Activated CD8-positive, alpha-beta memory T cell treated with anti-CD3 and anti-CD28 coated beads for 1 hour (primary cell): ENCODE results near the gene NSMCE4A.
"Not testable (repeated sequence)": the region's sequence is repeated elsewhere in the genome, so short reads cannot be mapped to it uniquely, and the experiment has no call there.

Experiments used
- DNase-seq, 2 donors: peaks; one replicate each; pipeline ENCODE4 v3.0.0-alpha.2; 2020; ENCODE audit warnings: low read depth in 1 of 2; ENCODE audit errors: extremely low read depth in 1 of 2

The NSMCE4A gene

DNA sequence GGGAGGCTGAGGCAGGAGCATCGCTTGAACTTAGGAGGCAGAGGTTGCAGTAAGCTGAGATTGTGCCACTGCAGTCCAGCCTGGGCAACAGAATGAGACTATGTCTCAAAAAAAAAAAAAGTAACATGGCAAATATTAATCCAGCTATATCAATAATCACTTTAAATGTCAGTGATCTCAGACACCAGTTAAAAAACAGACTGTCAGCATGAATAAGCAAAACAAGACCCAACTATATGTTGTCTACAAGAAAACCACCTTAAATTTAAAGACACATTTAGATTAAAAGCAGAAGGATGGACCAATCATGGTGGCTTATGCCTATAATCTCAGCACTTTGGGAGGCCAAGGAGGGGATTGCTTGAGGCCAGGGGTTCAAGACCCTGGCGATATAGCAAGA, 38.7 kb downstream of the NSMCE4A start:
- DNase-seq, result no peak

GRCh38 chr10:121935702-121936101, 39.3 kb downstream of the NSMCE4A start:
- no peak for DNase-seq

DNA sequence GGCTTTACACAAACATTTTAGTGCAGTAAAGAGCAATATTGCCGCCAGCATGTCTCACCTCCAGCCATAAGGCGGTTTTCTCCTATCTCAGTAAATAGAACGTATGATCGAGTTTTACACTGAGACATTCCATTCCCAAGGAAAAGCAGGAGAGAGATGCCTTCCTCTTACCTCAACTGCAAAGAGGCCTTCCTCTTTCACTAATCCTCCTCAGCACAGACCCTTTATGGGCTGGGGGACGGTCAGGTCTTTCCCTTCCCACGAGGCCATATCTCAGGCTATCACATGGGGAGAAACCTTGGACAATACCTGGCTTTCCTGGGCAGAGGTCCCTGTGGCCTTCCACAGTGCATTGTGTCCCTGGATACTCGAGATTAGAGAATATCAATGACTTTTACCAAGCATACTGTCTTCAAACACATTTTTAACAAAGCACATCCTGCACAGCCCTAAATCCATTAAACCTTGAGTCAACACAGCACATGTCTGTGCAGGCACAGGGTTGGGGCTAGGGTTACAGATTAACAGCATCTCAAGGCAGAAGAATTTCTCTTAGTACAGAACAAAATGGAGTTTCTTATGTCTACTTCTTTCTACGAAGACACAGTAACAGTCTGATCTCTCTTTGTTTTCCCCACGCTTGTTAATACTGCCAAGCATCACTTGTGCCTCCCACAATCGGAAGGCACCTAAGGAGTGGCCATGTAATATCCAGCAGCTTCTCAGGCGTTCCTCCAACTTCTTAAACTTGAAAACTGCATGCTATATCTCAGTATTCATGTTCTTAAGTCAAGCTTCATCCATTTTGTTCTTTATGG, 44.5 kb downstream of the NSMCE4A start:
- not testable (repeated sequence) for DNase-seq

- not testable (repeated sequence) for DNase-seq
These were observed 45.3 kb downstream of the NSMCE4A start for GRCh38 chr10:121929585-121930267.

DNA sequence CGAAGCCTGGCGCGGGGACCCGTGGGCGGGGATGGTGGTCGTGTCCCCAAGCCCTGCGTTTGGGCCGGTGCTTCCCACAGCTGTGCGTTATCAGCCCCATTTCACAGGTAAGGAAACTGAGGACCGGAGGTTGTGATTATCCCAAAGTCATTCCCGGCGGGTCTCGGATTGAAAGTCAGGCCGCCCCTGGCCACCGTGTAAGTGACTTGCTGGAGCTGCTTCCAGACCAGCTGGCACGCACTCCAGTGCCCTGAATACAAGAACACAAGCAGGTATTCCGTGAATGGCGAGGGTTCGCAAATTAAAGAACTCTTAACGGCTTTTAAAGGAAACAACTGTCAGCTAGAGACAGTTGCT, 46.5 kb downstream of the NSMCE4A start:
- DNase-seq, result no peak

GRCh38 chr10:121927841-121928527, 47.0 kb downstream of the NSMCE4A start, which contains the start of gene ATE1:
Gene ATE1, minus strand, starts transcription at chr10:121928031. Its CDS starts 82 bp downstream, at chr10:121927949.
- peak; percentile 50 to 71 for DNase-seq

- DNase-seq, result peak in 1 of 2 donors; percentile 4
These were observed 47.6 kb downstream of the NSMCE4A start for GRCh38 chr10:121927318-121927840.

DNA sequence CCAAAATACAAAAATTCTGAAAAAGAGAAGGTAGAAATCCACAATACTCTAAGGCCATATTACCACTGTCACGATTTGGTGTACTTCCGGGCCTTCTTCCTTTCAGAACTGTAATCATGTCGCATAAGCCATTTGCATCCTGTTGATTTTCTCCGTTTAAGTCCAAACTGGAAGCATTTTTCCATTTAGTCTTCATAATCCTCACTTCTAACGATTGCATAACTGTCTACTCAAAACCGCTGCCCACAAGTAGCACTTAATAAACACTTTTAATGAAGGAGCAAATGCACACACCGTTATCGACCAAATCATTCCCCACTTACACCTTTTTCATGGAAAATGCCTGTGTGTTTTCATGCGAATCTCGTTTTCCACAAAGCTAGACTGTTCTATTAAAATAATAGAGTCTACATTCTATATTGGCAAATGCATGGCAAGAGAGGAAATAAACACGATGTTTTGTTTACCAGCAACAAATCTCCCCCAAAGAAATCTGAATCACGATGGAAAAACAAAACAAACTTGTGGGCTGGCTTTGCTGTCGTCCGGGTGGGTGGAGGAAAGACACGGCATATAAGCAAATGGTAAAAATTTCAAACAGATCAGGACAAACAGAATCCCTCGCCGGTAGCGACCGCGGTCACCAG, 48.2 kb downstream of the NSMCE4A start:
- DNase-seq, result no peak

- DNase-seq, result no peak
These were observed 48.9 kb downstream of the NSMCE4A start for GRCh38 chr10:121926157-121926556.

- DNase-seq, result no peak
These were observed 53.6 kb downstream of the NSMCE4A start for GRCh38 chr10:121921238-121921931.

DNA sequence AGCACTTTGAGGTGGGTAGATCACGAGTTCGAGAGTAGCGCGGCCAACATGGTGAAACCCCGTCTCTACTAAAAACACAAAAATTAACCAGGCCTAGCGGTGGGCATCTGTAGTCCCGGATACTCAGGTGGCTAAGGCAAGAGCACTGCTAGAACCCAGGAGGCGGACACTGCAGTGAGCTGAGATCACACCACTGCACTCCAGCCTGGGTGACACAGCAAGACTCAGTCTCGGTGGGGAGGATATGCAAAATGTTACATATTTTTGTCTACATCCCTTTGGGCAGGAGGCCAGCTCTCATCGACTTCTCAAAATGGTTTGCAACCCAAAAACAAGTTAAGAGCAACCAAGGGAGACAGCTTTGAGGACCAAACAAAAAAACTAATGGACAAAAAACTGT, 55.4 kb downstream of the NSMCE4A start:
- DNase-seq, result no peak

GRCh38 chr10:121918800-121919199, 56.2 kb downstream of the NSMCE4A start:
- DNase-seq, result not testable (repeated sequence)

- DNase-seq, result no peak
These were observed 60.4 kb downstream of the NSMCE4A start for GRCh38 chr10:121914661-121915060.

DNA sequence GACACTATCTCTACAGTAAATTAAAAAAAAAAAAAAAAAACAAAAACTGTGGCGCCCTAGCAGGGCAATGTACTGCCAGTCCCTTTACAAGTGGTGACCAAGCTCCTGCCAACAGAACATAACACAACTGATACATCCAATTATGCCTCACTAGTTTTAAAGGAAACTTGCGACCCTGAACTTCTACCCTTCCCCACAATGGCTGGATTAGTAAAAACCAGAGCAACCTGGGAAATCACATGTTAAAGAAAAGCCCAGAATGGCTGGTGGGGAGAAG, 63.7 kb downstream of the NSMCE4A start:
- no peak for DNase-seq

DNA sequence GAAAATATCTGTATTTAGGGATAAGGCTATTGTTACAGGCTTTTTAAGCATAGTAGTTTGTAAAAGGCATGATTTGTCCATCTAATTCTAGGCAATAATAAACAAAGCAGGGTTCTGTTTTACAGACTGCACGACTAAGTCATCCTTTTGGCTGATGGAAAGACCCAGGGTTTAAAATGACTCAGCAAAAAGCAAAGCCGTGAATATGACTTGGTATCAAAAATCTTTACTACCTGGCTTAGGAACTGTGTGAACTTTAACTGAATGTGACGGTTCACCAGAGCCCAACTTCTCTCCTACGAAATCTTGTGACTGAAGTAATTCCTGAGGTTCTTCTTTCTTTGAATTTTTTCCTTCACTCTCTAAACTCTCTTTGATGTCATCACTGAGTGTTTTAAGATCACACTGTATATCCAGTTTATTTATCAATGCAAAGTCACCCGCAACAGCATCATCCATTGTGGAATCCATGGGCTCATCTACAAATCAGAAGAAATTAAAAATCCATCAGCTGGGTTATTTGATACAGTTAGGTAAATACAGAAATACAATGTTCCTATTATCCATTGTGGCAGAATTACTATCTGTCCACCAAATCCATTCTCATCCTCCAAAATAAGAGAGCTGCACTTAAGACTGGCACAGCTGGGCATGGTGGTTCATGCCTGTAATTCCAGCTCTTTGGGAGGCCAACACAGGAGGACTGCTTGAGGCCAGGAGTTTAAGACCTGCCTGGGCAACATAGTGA, 64.2 kb downstream of the NSMCE4A start:
- no peak for DNase-seq
